K562 (cell line): Measurements from ENCODE around the gene CNPY4. TPM values are rescaled to one million over a fixed set of nuclear protein-coding genes. Genes with fewer than 3 reads are reported as not detected.

Experiments
- ARID4B ChIP-seq: sonication (generic); formaldehyde crosslinking; IDR thresholded peaks from 2 replicates; pipeline ENCODE4 v1.8.0; 2022; ENCODE audit warnings: mild to moderate bottlenecking, missing genetic modification reagents
- BCL6 ChIP-seq: fragments of 250-450 bp; sonication (Bioruptor Pico); IDR thresholded peaks from 2 replicates; pipeline ENCODE4 v1.4.0; 2020
- BCLAF1 ChIP-seq, 2 experiments: fragments of 450-650 bp in 1 of 2; IDR thresholded peaks; 2 replicates each; pipeline ENCODE4 v1.6.1; 2011 to 2017; ENCODE audit warnings: low read depth in 2 of 2, antibody characterized with exemption in 1 of 2, borderline replicate concordance in 1 of 2, low read length in 1 of 2, mild to moderate bottlenecking in 1 of 2, mixed read lengths in 1 of 2; ENCODE audit not compliant: control insufficient read depth in 1 of 2
- BCOR ChIP-seq: fragments of 450-650 bp; IDR thresholded peaks from 2 replicates; pipeline ENCODE4 v1.6.1; 2016
- DNMT1 ChIP-seq: fragments of 450-650 bp; IDR thresholded peaks from 2 replicates; pipeline ENCODE4 v1.6.1; 2016; ENCODE audit warnings: antibody characterized with exemption, mild to moderate bottlenecking
- FIP1L1 ChIP-seq: fragments of 200-400 bp; formaldehyde crosslinking; IDR thresholded peaks from 2 replicates; pipeline ENCODE4 v1.6.1; 2018; ENCODE audit warnings: mild to moderate bottlenecking, low read depth, low read length; ENCODE audit not compliant: poor library complexity, severe bottlenecking
- GMEB1 ChIP-seq: fragments of 250-450 bp; sonication (Bioruptor Pico); IDR thresholded peaks from 2 replicates; pipeline ENCODE4 v1.4.0; 2020; ENCODE audit warnings: mild to moderate bottlenecking
- MCM3 ChIP-seq: fragments of 450-650 bp; IDR thresholded peaks from 2 replicates; pipeline ENCODE4 v1.6.1; 2016
- RBBP5 ChIP-seq: fragments of 200-600 bp; sonication (generic); IDR thresholded peaks from 2 replicates; pipeline ENCODE4 v1.6.1; 2012; ENCODE audit warnings: borderline replicate concordance, mild to moderate bottlenecking, low read length, control low read depth, inconsistent platforms; ENCODE audit not compliant: insufficient read depth, poor library complexity, severe bottlenecking
- SMAD3 ChIP-seq: fragments of 450-650 bp; formaldehyde crosslinking; conservative IDR thresholded peaks from 2 replicates; pipeline ENCODE4 v1.4.0; 2020; ENCODE audit warnings: mild to moderate bottlenecking
- SRSF9 ChIP-seq: fragments of 200-400 bp; formaldehyde crosslinking; IDR thresholded peaks from 2 replicates; pipeline ENCODE4 v1.6.1; 2017; ENCODE audit warnings: low read depth, low read length, borderline replicate concordance
- THAP7 ChIP-seq: fragments of 250-450 bp; sonication (Bioruptor Pico); IDR thresholded peaks from 2 replicates; pipeline ENCODE4 v1.5.0; 2021
- ZBTB8A ChIP-seq: fragments of 450-650 bp; IDR thresholded peaks from 2 replicates; pipeline ENCODE4 v1.6.1; 2018; ENCODE audit warnings: mild to moderate bottlenecking, moderate library complexity; ENCODE audit not compliant: partially characterized antibody
- ZNF133 ChIP-seq: fragments of 250-450 bp; sonication (Bioruptor Pico); IDR thresholded peaks from 2 replicates; pipeline ENCODE4 v1.4.0; 2020; ENCODE audit warnings: mild to moderate bottlenecking
- ZNF436 ChIP-seq: fragments of 250-450, 450-650 bp; sonication (Bioruptor Pico); formaldehyde crosslinking; IDR thresholded peaks from 2 replicates; pipeline ENCODE4 v1.7.0; 2020; ENCODE audit warnings: mild to moderate bottlenecking
- polyA plus RNA-seq, 8 experiments: library from polyadenylated mRNA; depleted of rRNA in 4 of 8; stranded (reverse) in 5 of 8; unstranded in 3 of 8; fragments of >200 nt; fragmentation: Nextera tagmentation in 2 of 8; fragmentation: Illumina TruSeq in 1 of 8; extraction: Ambion mirVana in 2 of 8; extraction: Trizol in 1 of 8; gene quantifications; 2 replicates each; pipeline versions ENCODE4 v1.2.1 to v1.2.3, GENCODE V29; 2011 to 2014; ENCODE audit warnings: inconsistent platforms in 1 of 8, missing spikeins in 1 of 8
- total RNA-seq, 7 experiments: library from RNA; depleted of rRNA in 6 of 7; stranded (reverse); fragments of >200 nt in 6 of 7; fragmentation: Illumina TruSeq in 2 of 7; extraction: Trizol in 2 of 7; gene quantifications; 2 replicates each; pipeline versions ENCODE4 v1.2.1 to v1.2.3, GENCODE V29; 2011 to 2021; ENCODE audit warnings: low replicate concordance in 1 of 7

Gene CNPY4
- total and polyA plus RNA-seq, 9 of the 15 experiments (the other 6 are each of a cell fraction or from before 2014, with no cell fraction given): 1.9 to 11.2 (median 7.0) TPM

- TF ChIP-seq ARID4B (CRISPR knock-in tag) (peak; percentile 27; the same call in 1 of the 2 replicates), SRSF9 (no peak), SMAD3 (CRISPR knock-in tag) (peak; percentile 72), ZNF133 (CRISPR knock-in tag) (no peak), RBBP5 (peak; percentile 46), GMEB1 (CRISPR knock-in tag) (peak; percentile 88), THAP7 (CRISPR knock-in tag) (no peak), BCOR (peak; percentile 7; the same call in 1 of the 2 replicates), MCM3 (no peak), BCL6 (no peak), ZNF436 (peak; percentile 66; the same call in 1 of the 2 replicates), BCLAF1 (IDR thresholded peaks at IDR 0.05; ENCODE audit: borderline replicate concordance in 1 of 2, control insufficient read depth in 1 of 2, low read depth in 2 of 2, low read length in 1 of 2) (peak in 1 of 2 experiments; percentile 91; a peak in 2 of 4 replicates), DNMT1 (no peak), FIP1L1 (peak; percentile 80), ZBTB8A (no peak)
Measured at GRCh38 chr7:100126931-100127865, 7.8 kb downstream of the CNPY4 start, which contains the start of gene MBLAC1 (continued).
